Motor neuron (in vitro differentiated cells): ENCODE results near the gene ZDHHC20. TPM values are rescaled to one million over a fixed set of nuclear protein-coding genes. Genes with fewer than 3 reads are reported as not detected.

ENCODE experiments used
- ATAC-seq, 8 experiments: fragments of 200-7000 bp; cut with Tn5 transposase; replicated peaks in 6 of 8; 2 replicates each; pipeline ENCODE4 v1.8.0; 2021; ENCODE audit warnings: mild to moderate bottlenecking in 8 of 8, moderate library complexity in 8 of 8
- H3K27ac ChIP-seq, 2 donors: fragments of 250-450 bp; sonication (Bioruptor Pico); 2 replicates each; pipeline ENCODE4 v1.9.0; 2021; ENCODE audit warnings: antibody characterized with exemption in 2 of 2, mild to moderate bottlenecking in 2 of 2, moderate library complexity in 1 of 2
- H3K4me1 ChIP-seq, 2 donors: fragments of 250-450 bp; sonication (Bioruptor Pico); replicated peaks in 1 of 2; 2 replicates each; pipeline ENCODE4 v1.6.1; 2021; ENCODE audit warnings: antibody characterized with exemption in 2 of 2, mild to moderate bottlenecking in 2 of 2, moderate library complexity in 1 of 2
- H3K4me3 ChIP-seq, 5 donors: fragments of 250-450 bp; sonication (Bioruptor Pico); 2 replicates each; pipeline ENCODE4 v1.9.0; 2021; ENCODE audit warnings: antibody characterized with exemption in 5 of 5, mild to moderate bottlenecking in 5 of 5, moderate library complexity in 4 of 5
- WGBS, 10 experiments: fragments of 450-650 bp; shearing (Covaris generic); methylation state at CpG; one replicate each; pipeline ENCODE4 v1.0.0; 2022; 5-methylcytosine and 5-hydroxymethylcytosine counted together
- in situ Hi-C, 9 experiments: fragments of 400-800 bp; cut with MboI; loops; one replicate each; pipeline ENCODE4 v1.15.0; 2021; ENCODE audit warnings: low sequenced_read_pairs in 9 of 9, low pct_unique_long_range_greater_than_20kb in 2 of 9; ENCODE audit not compliant: unreplicated experiment in 9 of 9
- total RNA-seq, 8 experiments: library from RNA; unstranded; fragments of 300-600 nt; gene quantifications; 2 replicates each; pipeline versions ENCODE4 v1.2.3 to v1.2.4, GENCODE V29; 2022

Gene ZDHHC20
- 10 to 100 TPM; 19.5 to 33.9 (median 26.3) TPM for total RNA-seq

GRCh38 chr13:21458813-21459701, at the start of gene ZDHHC20:
Gene ZDHHC20, minus strand, starts transcription at chr13:21459303. Its CDS starts 132 bp downstream, at chr13:21459171.
- H3K27ac ChIP-seq, result peak within 1 kb of the TSS; percentile 71 to 80
- H3K4me3 ChIP-seq, result peak within 1 kb of the TSS; percentile 62 to 91 (median 73)
- 0 to 7% (median 0%) methylated on average over 2 to 8 of the region's 107 CpGs; no CpG with 5 or more reads in 7 of the 10 experiments for WGBS, 10 experiments
- in situ Hi-C loops, result loop anchor here in 3 of 9 experiments (25.0 kb wide), 3 partner anchors 147 to 522 kb away; no protein-coding TSS in a partner anchor
- ATAC-seq, result peak; percentile 86 to 92 (median 89)
- H3K4me1 ChIP-seq, result peaks cover 11 to 12% of the 10 kb centered on the region in 2 donors

GRCh38 chr13:21504379-21504778, 45.3 kb upstream of the ZDHHC20 start:
- no peak overlapping the region for H3K27ac ChIP-seq
- no peak overlapping the region for H3K4me3 ChIP-seq
- 83 to 100% (median 100%) methylated on average over 1 to 3 of the region's 3 CpGs; no CpG with 5 or more reads in 1 of the 10 experiments for WGBS, 10 experiments
- H3K4me1 ChIP-seq, result no peaks in the 10 kb centered on the region
- ATAC-seq, result no peak
- in situ Hi-C loops, result no loop called here

GRCh38 chr13:21501686-21502085, 42.6 kb upstream of the ZDHHC20 start:
- Histone ChIP-seq H3K4me3 (no peak overlapping the region), H3K27ac (no peak overlapping the region), H3K4me1 (no peaks in the 10 kb centered on the region)
- no peak for ATAC-seq
- 83 to 100% (median 100%) methylated on average over 1 to 3 of the region's 3 CpGs; no CpG with 5 or more reads in 3 of the 10 experiments for WGBS, 10 experiments
- in situ Hi-C loops, result no loop called here

GRCh38 chr13:21486322-21486721, 27.2 kb upstream of the ZDHHC20 start:
- 86 to 100% (median 94%) methylated on average over 1 to 4 of the region's 4 CpGs; no CpG with 5 or more reads in 1 of the 10 experiments for WGBS, 10 experiments
- no peak for ATAC-seq
- no peak overlapping the region for H3K27ac ChIP-seq
- no peak overlapping the region for H3K4me3 ChIP-seq
- in situ Hi-C loops, result loop anchor here in 6 of 9 experiments (10.0 to 25.0 kb wide), 4 partner anchors 374 to 549 kb away; no protein-coding TSS in a partner anchor
- no peaks in the 10 kb centered on the region for H3K4me1 ChIP-seq

GRCh38 chr13:21483748-21484147, 24.6 kb upstream of the ZDHHC20 start:
- ATAC-seq, result no peak
- in situ Hi-C loops, result loop anchor here in 6 of 9 experiments (10.0 to 25.0 kb wide), 4 partner anchors 371 to 546 kb away; no protein-coding TSS in a partner anchor
- H3K4me3 ChIP-seq, result no peak overlapping the region
- H3K27ac ChIP-seq, result no peak overlapping the region
- WGBS, 10 experiments, result 43 to 100% (median 86%) methylated on average over 1 to 5 of the region's 24 CpGs; no CpG with 5 or more reads in 2 of the 10 experiments
- H3K4me1 ChIP-seq, result no peaks in the 10 kb centered on the region

- in situ Hi-C loops, result loop anchor here in 6 of 9 experiments (10.0 to 25.0 kb wide), 4 partner anchors 369 to 544 kb away; no protein-coding TSS in a partner anchor
- Histone ChIP-seq H3K4me1 (peaks cover 0 to 3% of the 10 kb centered on the region in 2 donors), H3K4me3 (no peak overlapping the region), H3K27ac (no peak overlapping the region)
- WGBS, 10 experiments, result 0 to 85% (median 61%) methylated on average over 3 to 6 of the region's 6 CpGs; no CpG with 5 or more reads in 2 of the 10 experiments
- ATAC-seq, result peak in 1 of 8 experiments; percentile 64
Measured at GRCh38 chr13:21481359-21481758, 22.3 kb upstream of the ZDHHC20 start.

- peak in 7 of 8 experiments; percentile 54 to 72 (median 64) for ATAC-seq
- WGBS, 10 experiments, result 0 to 56% (median 23%) methylated on average over 2 to 8 of the region's 8 CpGs
- in situ Hi-C loops, result loop anchor here in 5 of 9 experiments (25.0 kb wide), 3 partner anchors 367 to 542 kb away; no protein-coding TSS in a partner anchor
Measured at GRCh38 chr13:21478881-21479808, 20.0 kb upstream of the ZDHHC20 start.

GRCh38 chr13:21476893-21477472, 17.9 kb upstream of the ZDHHC20 start:
- ATAC-seq, result peak; percentile 66 to 93 (median 84)
- 0 to 65% (median 15%) methylated on average over 1 to 15 of the region's 18 CpGs for WGBS, 10 experiments
- peak overlapping the region in 2 of 5 donors; percentile 16 to 21 for H3K4me3 ChIP-seq
- peaks cover 0 to 3% of the 10 kb centered on the region in 2 donors for H3K4me1 ChIP-seq
- in situ Hi-C loops, result loop anchor here in 5 of 9 experiments (25.0 kb wide), 3 partner anchors 365 to 540 kb away; no protein-coding TSS in a partner anchor
- no peak overlapping the region for H3K27ac ChIP-seq

More at GRCh38 chr13:21478881-21479808, 20.0 kb upstream of the ZDHHC20 start:
- peaks cover 0 to 3% of the 10 kb centered on the region in 2 donors for H3K4me1 ChIP-seq
- no peak overlapping the region for H3K4me3 ChIP-seq
- no peak overlapping the region for H3K27ac ChIP-seq

- Histone ChIP-seq H3K4me3 (no peak overlapping the region), H3K4me1 (peaks cover 0 to 3% of the 10 kb centered on the region in 2 donors), H3K27ac (no peak overlapping the region)
- ATAC-seq, result no peak
- in situ Hi-C loops, result loop anchor here in 5 of 9 experiments (25.0 kb wide), 3 partner anchors 363 to 538 kb away; no protein-coding TSS in a partner anchor
- 0 to 100% (median 74%) methylated on average over 1 to 6 of the region's 6 CpGs; no CpG with 5 or more reads in 2 of the 10 experiments for WGBS, 10 experiments
Measured at GRCh38 chr13:21475115-21475514, 16.0 kb upstream of the ZDHHC20 start.

- no peak for ATAC-seq
- in situ Hi-C loops, result loop anchor here in 3 of 9 experiments (25.0 kb wide), 3 partner anchors 158 to 533 kb away; no protein-coding TSS in a partner anchor
- no peak overlapping the region for H3K27ac ChIP-seq
- H3K4me3 ChIP-seq, result no peak overlapping the region
- H3K4me1 ChIP-seq, result no peaks in the 10 kb centered on the region
Measured at GRCh38 chr13:21470785-21471184, 11.7 kb upstream of the ZDHHC20 start.

- in situ Hi-C loops, result loop anchor here in 4 of 9 experiments (10.0 to 25.0 kb wide), 4 partner anchors 154 to 529 kb away; no protein-coding TSS in a partner anchor
- ATAC-seq, result peak in 1 of 8 experiments; percentile 38
- Histone ChIP-seq H3K4me1 (no peaks in the 10 kb centered on the region), H3K27ac (no peak overlapping the region), H3K4me3 (no peak overlapping the region)
- 24 to 97% (median 87%) methylated on average over 2 to 7 of the region's 7 CpGs; no CpG with 5 or more reads in 2 of the 10 experiments for WGBS, 10 experiments
Measured at GRCh38 chr13:21466527-21466926, 7.4 kb upstream of the ZDHHC20 start.
